Uterus (tissue), 4 donors: Measurements from ENCODE around the gene VPS36. TPM values are rescaled to one million over a fixed set of nuclear protein-coding genes. Genes with fewer than 3 reads are reported as not detected.

Source experiments
- DNase-seq, 2 donors: peaks; one replicate each; pipeline ENCODE4 v3.0.0-alpha.2; 2019 to 2020
- H3K27ac ChIP-seq, 2 donors: fragments of 200-600 bp; sonication (generic); 1 replicate in 1 of 2; 2 replicates in 1 of 2; pipeline ENCODE4 v1.5.1; 2016 to 2018
- H3K27me3 ChIP-seq, 2 donors: fragments of 200-600 bp; sonication (generic); one replicate each; pipeline ENCODE4 v1.5.1; 2018 to 2019; ENCODE audit warnings: control low read depth in 1 of 2
- H3K36me3 ChIP-seq, 2 donors: fragments of 200-600 bp; sonication (generic); one replicate each; pipeline ENCODE4 v1.5.1; 2019; ENCODE audit warnings: control low read depth in 1 of 2
- H3K4me1 ChIP-seq, 2 donors: fragments of 200-600 bp; sonication (generic); one replicate each; pipeline ENCODE4 v1.5.1; 2018 to 2019; ENCODE audit warnings: control low read depth in 1 of 2
- H3K4me3 ChIP-seq, 2 donors: fragments of 200-600 bp; sonication (generic); 1 replicate in 1 of 2; 2 replicates in 1 of 2; pipeline ENCODE4 v1.5.1; 2018 to 2019; ENCODE audit warnings: mild to moderate bottlenecking in 1 of 2
- H3K9me3 ChIP-seq, 2 donors: fragments of 200-600 bp; sonication (generic); one replicate each; pipeline ENCODE4 v1.5.1; 2019; ENCODE audit warnings: control low read depth in 1 of 2
- CTCF ChIP-seq, 4 experiments: fragments of 200-600 bp in 2 of 4; fragments of 450-650 bp in 2 of 4; sonication (generic) in 2 of 4; IDR thresholded peaks; one replicate each; pipeline ENCODE4 v1.5.1; 2016 to 2019; ENCODE audit warnings: antibody characterized with exemption in 4 of 4, mild to moderate bottlenecking in 2 of 4, moderate library complexity in 1 of 4
- POLR2A ChIP-seq, 2 donors: fragments of 450-650 bp; IDR thresholded peaks; one replicate each; pipeline ENCODE4 v1.6.1; 2016; ENCODE audit warnings: antibody characterized with exemption in 2 of 2, mild to moderate bottlenecking in 1 of 2, moderate library complexity in 1 of 2
- intact Hi-C: fragments of 100-400 bp; cut with DNase I; formaldehyde crosslinking; loops from one replicate; pipeline ENCODE4 v1.15.1; 2023; ENCODE audit warnings: low total_unique reads
- total RNA-seq, 4 donors: library from RNA; depleted of rRNA in 3 of 4; stranded (reverse); fragments of >200 nt in 3 of 4; gene quantifications; one replicate each; pipeline versions ENCODE4 v1.1.0 to v1.2.4, GENCODE V29; 2014 to 2023
- donor health status: DM: yes; HTN: yes; CAD: no.

The VPS36 gene
- total RNA-seq, 4 donors from 2014 or later = 28.9 to 99.3 (median 77.6) TPM

GRCh38 chr13:52387721-52388120 is 62.7 kb downstream of the VPS36 start:
- no peak for DNase-seq
- H3K9me3 ChIP-seq = no peaks in the 10 kb centered on the region
- H3K36me3 ChIP-seq = no peaks in the 10 kb centered on the region
- intact Hi-C loops = no loop called here
- H3K4me3 ChIP-seq = no peak overlapping the region
- no peaks in the 10 kb centered on the region for H3K4me1 ChIP-seq
- H3K27me3 ChIP-seq = no peaks in the 10 kb centered on the region
- H3K27ac ChIP-seq = no peak overlapping the region
- TF ChIP-seq CTCF (IDR thresholded peaks at IDR 0.05) (no peak), POLR2A (IDR thresholded peaks at IDR 0.05) (no peak)

DNA sequence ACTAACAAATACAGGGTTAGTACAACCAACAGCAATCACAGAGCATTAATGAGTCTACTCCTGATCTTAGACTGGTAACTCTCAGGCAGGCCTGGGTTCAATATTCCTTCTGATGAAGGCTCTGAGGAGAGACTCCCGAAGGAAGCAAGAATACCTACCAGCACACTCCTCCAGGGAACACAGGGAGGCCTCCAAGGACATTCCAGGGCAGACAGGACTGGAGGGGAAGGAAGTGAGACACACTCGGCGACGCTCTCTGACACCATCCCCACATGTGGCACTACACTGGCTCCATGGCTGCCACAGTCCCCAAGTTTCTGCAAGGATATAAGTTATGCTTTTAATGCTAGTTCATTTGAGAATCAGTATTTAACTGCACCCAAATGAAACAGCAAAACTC is 64.6 kb downstream of the VPS36 start:
- H3K27me3 ChIP-seq = no peaks in the 10 kb centered on the region
- H3K4me3 ChIP-seq = no peak overlapping the region
- H3K9me3 ChIP-seq = no peaks in the 10 kb centered on the region
- no peaks in the 10 kb centered on the region for H3K36me3 ChIP-seq
- TF ChIP-seq POLR2A (IDR thresholded peaks at IDR 0.05) (no peak), CTCF (IDR thresholded peaks at IDR 0.05) (no peak)
- H3K27ac ChIP-seq = no peak overlapping the region
- DNase-seq = no peak
- H3K4me1 ChIP-seq = no peaks in the 10 kb centered on the region
- intact Hi-C loops = no loop called here

- TF ChIP-seq POLR2A (IDR thresholded peaks at IDR 0.05) (no peak), CTCF (IDR thresholded peaks at IDR 0.05) (no peak)
- H3K27ac ChIP-seq = no peak overlapping the region
- no peak overlapping the region for H3K4me3 ChIP-seq
- H3K4me1 ChIP-seq = no peaks in the 10 kb centered on the region
- no peaks in the 10 kb centered on the region for H3K9me3 ChIP-seq
- no peak for DNase-seq
- H3K36me3 ChIP-seq = no peaks in the 10 kb centered on the region
- intact Hi-C loops = no loop called here
- no peaks in the 10 kb centered on the region for H3K27me3 ChIP-seq
These were observed 67.1 kb downstream of the VPS36 start for GRCh38 chr13:52383366-52383765.

GRCh38 chr13:52378312-52378711 is 72.1 kb downstream of the VPS36 start:
- DNase-seq = no peak
- Histone ChIP-seq H3K9me3 (no peaks in the 10 kb centered on the region), H3K36me3 (no peaks in the 10 kb centered on the region), H3K4me3 (no peak overlapping the region), H3K27ac (no peak overlapping the region), H3K27me3 (no peaks in the 10 kb centered on the region), H3K4me1 (no peaks in the 10 kb centered on the region)
- intact Hi-C loops = no loop called here
- no peak for TF ChIP-seq POLR2A (IDR thresholded peaks at IDR 0.05)
- TF ChIP-seq CTCF (IDR thresholded peaks at IDR 0.05) = no peak

- Histone ChIP-seq H3K36me3 (no peaks in the 10 kb centered on the region), H3K9me3 (no peaks in the 10 kb centered on the region), H3K4me1 (no peaks in the 10 kb centered on the region), H3K4me3 (no peak overlapping the region), H3K27ac (no peak overlapping the region), H3K27me3 (no peaks in the 10 kb centered on the region)
- no peak for DNase-seq
- intact Hi-C loops = no loop called here
- TF ChIP-seq CTCF (IDR thresholded peaks at IDR 0.05) = no peak
These were observed 72.5 kb downstream of the VPS36 start for GRCh38 chr13:52377898-52378297.
